ENCODE data around the gene ATP8A2.

DNA sequence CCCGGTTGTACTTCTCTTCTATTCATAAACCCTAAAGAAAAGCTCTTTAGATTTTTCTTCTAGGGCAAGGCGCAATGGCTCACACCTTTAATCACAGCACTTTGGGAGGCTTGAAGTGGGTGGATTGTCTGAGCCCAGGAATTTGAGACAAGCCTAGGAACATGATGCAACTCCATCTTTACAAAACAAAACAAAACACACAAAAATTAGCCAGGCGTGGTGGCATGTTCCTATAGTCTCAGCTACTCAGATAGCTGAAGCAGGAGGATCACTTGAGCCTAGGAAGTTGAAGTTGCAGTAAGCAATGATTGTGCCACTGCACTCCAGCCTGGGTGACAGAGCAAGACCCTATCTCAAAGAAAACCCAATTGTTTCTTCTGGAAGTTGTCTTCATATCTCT is 439.7 kb downstream of the ATP8A2 start:
- TF ChIP-seq POLR2A (IDR thresholded peaks at IDR 0.05; ENCODE audit: control extremely low read depth in 1 of 2, low read depth in 2 of 2, low read length in 2 of 2) (no peak), SUZ12 (IDR thresholded peaks at IDR 0.05; ENCODE audit: low read length) (no peak), FOSL1 (IDR thresholded peaks at IDR 0.05; ENCODE audit: insufficient read depth, low read depth, low read length) (no peak), TCF12 (IDR thresholded peaks at IDR 0.05; ENCODE audit: low read depth, low read length) (no peak), EP300 (IDR thresholded peaks at IDR 0.05; ENCODE audit: borderline replicate concordance in 1 of 2, low read depth in 2 of 2, low read length in 2 of 2) (no peak), SRF (IDR thresholded peaks at IDR 0.05; ENCODE audit: low read depth, low read length) (no peak), ZNF274 (IDR thresholded peaks at IDR 0.05; ENCODE audit: borderline replicate concordance, extremely low read depth, low read length) (no peak), CREB1 (IDR thresholded peaks at IDR 0.05) (no peak), CEBPB (IDR thresholded peaks at IDR 0.05; ENCODE audit: low read depth, low read length) (no peak), RAD21 (IDR thresholded peaks at IDR 0.05 in 1 of 2, conservative IDR thresholded peaks at IDR 0.05 in 1 of 2; ENCODE audit: low read depth in 2 of 2, low read length in 2 of 2) (no peak), BRCA1 (IDR thresholded peaks at IDR 0.05; ENCODE audit: low read depth, low read length) (no peak)
- TF ChIP-seq, protein P1, sequence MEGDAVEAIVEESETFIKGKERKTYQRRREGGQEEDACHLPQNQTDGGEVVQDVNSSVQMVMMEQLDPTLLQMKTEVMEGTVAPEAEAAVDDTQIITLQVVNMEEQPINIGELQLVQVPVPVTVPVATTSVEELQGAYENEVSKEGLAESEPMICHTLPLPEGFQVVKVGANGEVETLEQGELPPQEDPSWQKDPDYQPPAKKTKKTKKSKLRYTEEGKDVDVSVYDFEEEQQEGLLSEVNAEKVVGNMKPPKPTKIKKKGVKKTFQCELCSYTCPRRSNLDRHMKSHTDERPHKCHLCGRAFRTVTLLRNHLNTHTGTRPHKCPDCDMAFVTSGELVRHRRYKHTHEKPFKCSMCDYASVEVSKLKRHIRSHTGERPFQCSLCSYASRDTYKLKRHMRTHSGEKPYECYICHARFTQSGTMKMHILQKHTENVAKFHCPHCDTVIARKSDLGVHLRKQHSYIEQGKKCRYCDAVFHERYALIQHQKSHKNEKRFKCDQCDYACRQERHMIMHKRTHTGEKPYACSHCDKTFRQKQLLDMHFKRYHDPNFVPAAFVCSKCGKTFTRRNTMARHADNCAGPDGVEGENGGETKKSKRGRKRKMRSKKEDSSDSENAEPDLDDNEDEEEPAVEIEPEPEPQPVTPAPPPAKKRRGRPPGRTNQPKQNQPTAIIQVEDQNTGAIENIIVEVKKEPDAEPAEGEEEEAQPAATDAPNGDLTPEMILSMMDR (IDR thresholded peaks at IDR 0.05; ENCODE audit: control extremely low read depth in 1 of 3, insufficient read depth in 1 of 3, low read depth in 1 of 3, low read length in 3 of 3), result no peak
- TF ChIP-seq, protein P2, sequence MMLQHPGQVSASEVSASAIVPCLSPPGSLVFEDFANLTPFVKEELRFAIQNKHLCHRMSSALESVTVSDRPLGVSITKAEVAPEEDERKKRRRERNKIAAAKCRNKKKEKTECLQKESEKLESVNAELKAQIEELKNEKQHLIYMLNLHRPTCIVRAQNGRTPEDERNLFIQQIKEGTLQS (IDR thresholded peaks at IDR 0.05; ENCODE audit: insufficient read depth, low read depth, low read length), result no peak
- TF ChIP-seq, protein P3, sequence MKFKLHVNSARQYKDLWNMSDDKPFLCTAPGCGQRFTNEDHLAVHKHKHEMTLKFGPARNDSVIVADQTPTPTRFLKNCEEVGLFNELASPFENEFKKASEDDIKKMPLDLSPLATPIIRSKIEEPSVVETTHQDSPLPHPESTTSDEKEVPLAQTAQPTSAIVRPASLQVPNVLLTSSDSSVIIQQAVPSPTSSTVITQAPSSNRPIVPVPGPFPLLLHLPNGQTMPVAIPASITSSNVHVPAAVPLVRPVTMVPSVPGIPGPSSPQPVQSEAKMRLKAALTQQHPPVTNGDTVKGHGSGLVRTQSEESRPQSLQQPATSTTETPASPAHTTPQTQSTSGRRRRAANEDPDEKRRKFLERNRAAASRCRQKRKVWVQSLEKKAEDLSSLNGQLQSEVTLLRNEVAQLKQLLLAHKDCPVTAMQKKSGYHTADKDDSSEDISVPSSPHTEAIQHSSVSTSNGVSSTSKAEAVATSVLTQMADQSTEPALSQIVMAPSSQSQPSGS (IDR thresholded peaks at IDR 0.05; ENCODE audit: low read length), result no peak

Measured in H1 (cell line).